Thoracic aorta (tissue), 2 donors: Measurements from ENCODE around the gene CORO7. TPM values are rescaled to one million over a fixed set of nuclear protein-coding genes. Genes with fewer than 3 reads are reported as not detected.

ENCODE experiments used
- ATAC-seq: fragments of 150-250 bp; one replicate; pipeline ENCODE4 v1.8.0; 2017; ENCODE audit warnings: low read depth; ENCODE audit not compliant: insufficient number of reproducible peaks, low FRiP score
- DNase-seq: peaks from one replicate; pipeline ENCODE4 v3.0.0-alpha.2; 2020; ENCODE audit warnings: low spot score
- H3K27ac ChIP-seq, 2 donors: fragments of 200-600 bp; sonication (generic); 1 replicate in 1 of 2; 2 replicates in 1 of 2; pipeline ENCODE4 v1.5.1; 2016; ENCODE audit warnings: mild to moderate bottlenecking in 2 of 2, moderate library complexity in 2 of 2
- H3K27me3 ChIP-seq: fragments of 200-600 bp; sonication (generic); replicated peaks from 2 replicates; pipeline ENCODE4 v1.6.0; 2016; ENCODE audit warnings: mild to moderate bottlenecking; ENCODE audit not compliant: insufficient read depth
- H3K36me3 ChIP-seq: fragments of 200-600 bp; sonication (generic); one replicate; pipeline ENCODE4 v1.5.1; 2016
- H3K4me1 ChIP-seq, 2 donors: fragments of 200-600 bp; sonication (generic); 1 replicate in 1 of 2; 2 replicates in 1 of 2; pipeline versions ENCODE4 v1.5.1 to v1.6.0; 2016; ENCODE audit warnings: low read depth in 2 of 2, mild to moderate bottlenecking in 1 of 2; ENCODE audit not compliant: control insufficient read depth in 1 of 2
- H3K4me3 ChIP-seq: fragments of 200-600 bp; sonication (generic); 2 replicates; pipeline ENCODE4 v1.5.1; 2016; ENCODE audit warnings: mild to moderate bottlenecking
- H3K9me3 ChIP-seq: fragments of 200-600 bp; sonication (generic); 2 replicates; pipeline ENCODE4 v1.5.1; 2016
- CTCF ChIP-seq: fragments of 200-600 bp; sonication (generic); IDR thresholded peaks from one replicate; pipeline ENCODE4 v1.5.1; 2019; ENCODE audit warnings: antibody characterized with exemption
- total RNA-seq, 2 donors: library from RNA; depleted of rRNA; stranded (reverse); fragments of >200 nt; gene quantifications; one replicate each; pipeline versions ENCODE4 v1.1.0 to v1.2.3, GENCODE V29; 2016

The CORO7 gene
- total RNA-seq, 2 donors from 2014 or later: 71.1 to 79.1 TPM

- Histone ChIP-seq H3K4me3 (peak overlapping the region; percentile 8), H3K27ac (peak overlapping the region; percentile 99), H3K27me3 (no peaks in the 10 kb centered on the region), H3K4me1 (peaks cover 35 to 51% of the 10 kb centered on the region in 2 donors), H3K9me3 (no peaks in the 10 kb centered on the region), H3K36me3 (no peaks in the 10 kb centered on the region)
- DNase-seq: no peak
- ATAC-seq: no peak
- TF ChIP-seq CTCF: no peak
Observed at GRCh38 chr16:4370151-4370550, 46.2 kb downstream of the CORO7 start.

- Histone ChIP-seq H3K4me1 (peaks cover 28 to 41% of the 10 kb centered on the region in 2 donors), H3K4me3 (no peak overlapping the region), H3K36me3 (peaks cover 6% of the 10 kb centered on the region), H3K27me3 (no peaks in the 10 kb centered on the region), H3K27ac (peak overlapping the region; percentile 99), H3K9me3 (no peaks in the 10 kb centered on the region)
- no peak for TF ChIP-seq CTCF
- ATAC-seq (no peak), DNase-seq (peak; percentile 54)
Observed at GRCh38 chr16:4369007-4369733, 47.2 kb downstream of the CORO7 start.

- no peaks in the 10 kb centered on the region for H3K9me3 ChIP-seq
- peaks cover 10% of the 10 kb centered on the region for H3K36me3 ChIP-seq
- no peak for TF ChIP-seq CTCF
- H3K27ac ChIP-seq: peak overlapping the region; percentile 99
- DNase-seq: no peak
- no peak overlapping the region for H3K4me3 ChIP-seq
- peaks cover 28 to 41% of the 10 kb centered on the region in 2 donors for H3K4me1 ChIP-seq
- H3K27me3 ChIP-seq: no peaks in the 10 kb centered on the region
- ATAC-seq: no peak
Observed at GRCh38 chr16:4367393-4367856, 49.0 kb downstream of the CORO7 start.

- Histone ChIP-seq H3K36me3 (peaks cover 12% of the 10 kb centered on the region), H3K27ac (no peak overlapping the region), H3K4me1 (peaks cover 23 to 36% of the 10 kb centered on the region in 2 donors), H3K4me3 (no peak overlapping the region), H3K27me3 (no peaks in the 10 kb centered on the region), H3K9me3 (no peaks in the 10 kb centered on the region)
- ATAC-seq: no peak
- TF ChIP-seq CTCF: no peak
- DNase-seq: no peak
Observed at GRCh38 chr16:4366016-4366415, 50.4 kb downstream of the CORO7 start.

GRCh38 chr16:4365615-4366014 lies 50.8 kb downstream of the CORO7 start:
- Histone ChIP-seq H3K36me3 (peaks cover 12% of the 10 kb centered on the region), H3K9me3 (no peaks in the 10 kb centered on the region), H3K27me3 (no peaks in the 10 kb centered on the region), H3K27ac (no peak overlapping the region), H3K4me1 (peaks cover 21 to 32% of the 10 kb centered on the region in 2 donors), H3K4me3 (no peak overlapping the region)
- ATAC-seq (no peak), DNase-seq (no peak)
- TF ChIP-seq CTCF: no peak
